HG02840 (cell line): ENCODE data around the gene RRP12.

Source experiments
- ATAC-seq: cut with Tn5 transposase; IDR thresholded peaks from one replicate; pipeline ENCODE4 v1.9.1; 2021; ENCODE audit warnings: mild to moderate bottlenecking, moderate library complexity, moderate number of reproducible peaks; ENCODE audit not compliant: unreplicated experiment, low FRiP score

Gene RRP12

DNA sequence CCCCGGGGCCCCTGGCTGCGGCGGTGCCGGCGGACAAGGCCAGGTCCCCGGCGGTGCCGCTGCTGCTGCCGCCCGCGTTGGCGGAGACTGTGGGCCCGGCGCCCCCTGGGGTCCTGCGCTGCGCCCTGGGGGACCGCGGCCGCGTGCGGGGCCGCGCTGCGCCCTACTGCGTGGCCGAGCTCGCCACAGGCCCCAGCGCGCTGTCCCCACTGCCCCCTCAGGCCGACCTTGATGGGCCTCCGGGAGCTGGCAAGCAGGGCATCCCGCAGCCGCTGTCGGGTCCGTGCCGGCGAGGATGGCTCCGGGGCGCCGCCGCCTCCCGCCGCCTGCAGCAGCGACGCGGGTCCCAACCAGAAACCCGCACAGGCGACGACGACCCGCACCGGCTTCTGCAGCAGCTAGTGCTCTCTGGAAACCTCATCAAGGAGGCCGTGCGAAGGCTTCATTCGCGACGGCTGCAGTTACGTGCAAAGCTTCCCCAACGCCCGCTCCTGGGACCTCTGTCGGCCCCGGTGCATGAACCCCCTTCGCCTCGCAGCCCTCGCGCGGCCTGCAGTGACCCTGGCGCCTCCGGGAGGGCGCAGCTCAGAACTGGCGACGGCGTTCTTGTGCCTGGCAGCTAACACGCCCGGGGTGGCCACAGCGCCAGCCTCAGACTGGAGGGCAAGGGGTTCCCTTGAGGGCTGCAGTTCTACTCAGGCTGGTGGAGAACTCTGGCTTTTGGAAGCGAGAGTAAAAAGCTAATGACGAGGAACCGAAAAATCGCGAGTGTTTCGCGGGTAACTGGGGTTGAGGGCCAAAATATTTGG is 81.3 kb downstream of the RRP12 start:
- ATAC-seq, result peak; percentile 29

DNA sequence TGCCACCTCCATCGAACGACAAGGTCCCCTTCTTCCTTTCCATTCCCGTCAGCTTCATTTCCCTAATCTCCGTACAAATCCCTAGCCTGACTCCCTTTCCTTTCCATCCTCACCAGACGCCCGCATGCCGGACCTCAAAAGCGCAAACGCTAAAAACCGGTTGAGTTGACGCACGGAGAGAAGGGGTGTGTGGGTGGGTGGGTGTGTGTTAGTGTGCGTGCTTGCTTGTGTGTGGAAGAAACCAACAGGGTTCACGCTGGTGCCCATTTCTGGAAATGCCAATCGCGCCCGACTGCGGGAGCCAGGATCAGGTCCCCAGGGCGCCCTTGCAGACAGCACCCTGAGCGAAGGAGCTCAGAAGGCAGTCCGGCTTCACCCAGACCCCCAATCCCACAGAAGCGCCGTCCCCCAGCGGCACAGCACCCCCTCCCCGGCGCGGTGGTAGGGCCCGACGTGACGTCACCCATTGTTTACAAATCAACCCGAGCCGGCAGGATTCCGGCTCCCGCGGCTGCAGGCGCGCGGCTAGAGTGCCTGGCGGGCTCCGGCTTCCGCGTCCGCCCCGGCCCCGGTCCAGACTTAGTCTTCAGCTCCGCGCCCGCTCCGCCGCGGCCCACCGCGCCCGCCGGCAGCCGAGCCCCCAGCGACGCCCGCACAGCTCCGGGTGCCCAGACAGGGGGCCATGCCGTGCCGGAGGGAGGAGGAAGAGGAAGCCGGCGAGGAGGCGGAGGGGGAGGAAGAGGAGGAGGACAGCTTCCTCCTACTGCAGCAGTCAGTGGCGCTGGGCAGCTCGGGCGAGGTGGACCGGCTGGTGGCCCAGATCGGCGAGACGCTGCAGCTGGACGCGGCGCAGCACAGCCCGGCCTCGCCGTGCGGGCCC is 82.1 kb downstream of the RRP12 start, which contains the start of gene FRAT1:
FRAT1 (plus strand) TSS at position 500 of the 880 bp plus-strand sequence; CDS start at position 683, 183 bp downstream.
- ATAC-seq, result peak; percentile 87

DNA sequence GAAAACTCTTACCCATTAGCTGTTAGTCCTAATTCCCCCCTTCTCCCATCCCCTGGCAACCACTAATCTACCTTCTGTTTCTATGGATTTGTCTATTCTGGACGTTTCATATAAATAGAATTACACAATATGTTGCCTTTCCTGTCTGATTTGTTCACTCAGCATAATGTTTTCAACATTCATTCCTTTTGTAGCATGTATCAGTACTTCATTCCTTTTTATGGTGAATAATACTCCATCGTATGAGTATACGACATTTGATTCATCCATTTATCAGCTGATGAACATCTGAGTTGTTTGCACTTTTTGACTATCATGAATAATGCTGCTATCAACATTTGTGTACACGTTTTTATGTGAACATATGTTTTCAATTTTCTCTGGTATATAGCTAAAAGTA is 86.5 kb downstream of the RRP12 start:
- ATAC-seq, result no peak

DNA sequence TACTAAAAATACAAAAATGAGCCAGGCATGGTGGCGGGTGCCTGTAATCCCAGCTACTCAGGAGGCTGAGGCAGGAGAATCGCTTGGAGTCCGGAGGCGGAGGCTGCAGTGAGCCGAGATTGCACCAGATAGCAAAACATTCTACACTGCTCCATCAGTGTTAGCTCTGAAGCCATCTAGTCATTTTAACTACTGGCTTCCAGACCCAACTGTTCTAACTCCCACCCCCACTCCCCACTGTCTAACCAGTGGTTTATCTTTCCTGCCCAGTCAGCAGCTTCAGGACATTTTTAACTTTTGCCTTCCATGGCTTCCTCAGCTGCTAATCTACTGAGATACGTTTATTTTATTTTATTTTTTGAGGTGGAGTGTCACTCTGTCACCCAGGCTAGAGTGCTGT is 88.2 kb downstream of the RRP12 start:
- ATAC-seq, result no peak

DNA sequence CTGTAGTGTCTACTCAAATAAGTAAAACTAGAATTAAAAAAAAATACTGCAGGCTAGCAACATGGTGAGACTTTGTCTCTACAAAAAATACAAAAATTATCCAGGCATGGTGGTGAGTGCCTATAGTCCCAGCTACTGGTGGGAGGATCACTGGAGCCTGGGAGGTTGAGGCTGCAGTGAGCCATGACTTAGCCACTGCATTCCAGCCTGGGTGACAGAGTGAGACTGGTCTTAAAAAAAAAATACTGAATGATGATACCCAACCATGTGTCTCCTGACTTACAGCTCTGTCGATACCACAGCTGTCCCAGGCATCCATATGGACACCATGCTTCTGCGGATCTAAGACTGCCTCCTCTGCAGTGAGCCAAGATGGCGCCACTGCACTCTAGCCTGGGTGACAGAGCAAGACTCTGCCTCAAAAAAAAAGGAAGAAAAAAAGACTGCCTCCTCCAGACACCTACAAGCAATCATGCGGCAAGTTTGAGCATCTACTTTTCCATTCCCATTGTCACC is 90.0 kb downstream of the RRP12 start:
- no peak for ATAC-seq

DNA sequence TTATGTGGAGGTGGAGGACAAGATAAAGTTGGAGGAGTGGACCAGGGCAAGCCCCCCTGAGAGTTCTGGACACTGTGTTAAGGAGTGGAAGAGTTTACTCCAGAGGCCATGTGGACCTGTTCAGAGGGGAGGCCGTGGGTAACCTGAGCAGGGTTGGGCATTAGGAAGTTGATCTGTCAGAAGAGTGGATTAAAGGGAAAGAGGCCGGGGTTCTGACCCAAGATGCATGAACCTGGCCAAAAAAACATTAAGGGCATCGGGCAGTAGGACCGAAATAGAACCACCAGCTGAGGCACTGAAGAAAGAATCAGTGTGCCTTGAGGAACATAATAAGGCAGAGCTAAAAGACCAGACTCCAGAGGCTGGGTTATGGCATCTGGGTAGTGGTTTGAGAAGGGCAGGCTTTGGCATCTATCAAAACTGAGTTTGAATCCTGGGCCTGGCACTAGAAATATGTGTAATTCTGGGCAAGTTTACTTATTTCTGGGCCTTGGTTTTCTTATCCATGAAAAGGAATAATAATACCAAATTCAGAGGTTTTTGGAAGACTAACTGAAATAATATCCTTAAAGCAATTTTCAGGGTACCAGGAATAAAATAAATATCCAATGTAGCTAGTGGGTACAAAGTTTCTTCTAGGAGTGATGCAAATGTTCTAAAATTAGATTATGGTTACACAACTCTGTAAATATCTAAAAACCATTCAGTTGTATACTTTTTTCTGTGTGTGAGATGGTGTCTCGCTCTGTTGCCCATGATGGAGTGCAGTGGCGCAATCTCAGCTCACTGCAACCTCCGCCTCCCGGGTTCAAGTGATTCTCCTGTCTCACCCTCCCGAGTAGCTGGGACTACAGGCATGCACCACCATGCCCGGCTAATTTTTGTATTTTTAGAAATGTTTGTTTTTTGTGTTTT is 93.0 kb downstream of the RRP12 start:
- ATAC-seq, result no peak

DNA sequence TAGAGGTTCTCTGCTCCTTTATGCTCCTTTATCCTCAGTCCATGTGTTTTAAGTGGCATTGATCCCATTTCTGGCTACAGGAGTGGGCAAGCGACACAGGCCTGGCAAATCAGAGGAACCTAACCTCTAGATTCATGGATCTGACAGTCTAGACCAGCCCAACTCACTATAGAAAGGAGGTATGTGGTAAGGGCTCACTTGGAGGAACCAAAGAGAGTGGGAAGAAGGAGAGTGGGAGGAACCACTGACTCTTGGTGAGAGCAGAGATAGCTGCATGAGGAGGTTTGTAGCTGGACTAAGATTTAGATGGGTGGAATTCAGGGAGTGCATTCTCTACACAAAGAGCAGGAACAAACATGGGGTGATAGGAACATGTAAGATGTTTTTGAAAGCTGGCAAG is 93.7 kb downstream of the RRP12 start:
- ATAC-seq, result no peak
